Glutamatergic neuron (in vitro differentiated cells): Measurements from ENCODE around the gene MX2. TPM values are rescaled to one million over a fixed set of nuclear protein-coding genes. Genes with fewer than 3 reads are reported as not detected.

Experiments
- DNase-seq: peaks from one replicate; pipeline ENCODE4 v3.0.0; 2022
- H3K27ac Mint-ChIP-seq: one replicate; pipeline ENCODE4 v1.8.0; 2020; ENCODE audit warnings: mild to moderate bottlenecking, mixed read lengths, inconsistent platforms; ENCODE audit not compliant: unreplicated experiment
- H3K27me3 Mint-ChIP-seq: one replicate; pipeline ENCODE4 v1.8.0; 2020; ENCODE audit warnings: mild to moderate bottlenecking, moderate library complexity, mixed read lengths, inconsistent platforms; ENCODE audit not compliant: unreplicated experiment
- H3K36me3 Mint-ChIP-seq: one replicate; pipeline ENCODE4 v1.8.0; 2020; ENCODE audit warnings: mild to moderate bottlenecking, mixed read lengths, inconsistent platforms; ENCODE audit not compliant: unreplicated experiment
- H3K4me1 Mint-ChIP-seq: one replicate; pipeline ENCODE4 v1.8.0; 2020; ENCODE audit warnings: mild to moderate bottlenecking, low read depth, mixed read lengths, inconsistent platforms; ENCODE audit not compliant: unreplicated experiment
- H3K4me3 Mint-ChIP-seq: one replicate; pipeline ENCODE4 v1.8.0; 2020; ENCODE audit warnings: mild to moderate bottlenecking, mixed read lengths, inconsistent platforms; ENCODE audit not compliant: unreplicated experiment
- H3K9me3 Mint-ChIP-seq: one replicate; pipeline ENCODE4 v1.8.0; 2020; ENCODE audit warnings: mild to moderate bottlenecking, moderate library complexity, mixed read lengths, inconsistent platforms; ENCODE audit not compliant: unreplicated experiment
- total RNA-seq: library from RNA; stranded (reverse); fragmentation: NEBNext Ultra II Directional; extraction: Animal tissue kit (Norgen Biotek cat#: 25700); gene quantifications from one replicate; pipeline ENCODE4 v1.2.1, GENCODE V29; 2021; ENCODE audit not compliant: unreplicated experiment
- TF ChIP-seq, protein P1 (sequence below): fragments of 200-600 bp; sonication (generic); IDR thresholded peaks from one replicate; pipeline ENCODE4 v1.5.0; 2021; ENCODE audit not compliant: partially characterized antibody, unreplicated experiment

MX2 gene
- total RNA-seq, 1 donor from 2014 or later, result not detected

DNA sequence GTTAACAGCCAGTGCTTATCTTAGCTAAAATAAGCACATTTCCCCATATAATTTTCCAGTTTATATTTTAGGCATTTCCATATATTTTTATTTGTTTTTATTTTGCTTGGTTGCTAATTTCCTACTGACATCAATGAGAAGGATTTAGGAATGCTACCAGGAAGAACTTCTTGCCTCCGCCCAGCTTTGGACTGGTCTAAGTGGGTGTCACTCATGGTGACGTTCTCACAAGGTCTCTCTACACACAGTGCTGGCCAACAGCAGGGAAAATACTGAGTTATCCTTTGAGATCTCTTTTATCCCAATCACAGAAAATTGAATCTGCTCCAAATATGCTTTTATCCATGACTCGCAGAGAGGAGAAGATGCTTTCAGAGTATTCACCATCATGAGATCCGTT lies 77.4 kb downstream of the MX2 start:
- TF ChIP-seq, protein P1, sequence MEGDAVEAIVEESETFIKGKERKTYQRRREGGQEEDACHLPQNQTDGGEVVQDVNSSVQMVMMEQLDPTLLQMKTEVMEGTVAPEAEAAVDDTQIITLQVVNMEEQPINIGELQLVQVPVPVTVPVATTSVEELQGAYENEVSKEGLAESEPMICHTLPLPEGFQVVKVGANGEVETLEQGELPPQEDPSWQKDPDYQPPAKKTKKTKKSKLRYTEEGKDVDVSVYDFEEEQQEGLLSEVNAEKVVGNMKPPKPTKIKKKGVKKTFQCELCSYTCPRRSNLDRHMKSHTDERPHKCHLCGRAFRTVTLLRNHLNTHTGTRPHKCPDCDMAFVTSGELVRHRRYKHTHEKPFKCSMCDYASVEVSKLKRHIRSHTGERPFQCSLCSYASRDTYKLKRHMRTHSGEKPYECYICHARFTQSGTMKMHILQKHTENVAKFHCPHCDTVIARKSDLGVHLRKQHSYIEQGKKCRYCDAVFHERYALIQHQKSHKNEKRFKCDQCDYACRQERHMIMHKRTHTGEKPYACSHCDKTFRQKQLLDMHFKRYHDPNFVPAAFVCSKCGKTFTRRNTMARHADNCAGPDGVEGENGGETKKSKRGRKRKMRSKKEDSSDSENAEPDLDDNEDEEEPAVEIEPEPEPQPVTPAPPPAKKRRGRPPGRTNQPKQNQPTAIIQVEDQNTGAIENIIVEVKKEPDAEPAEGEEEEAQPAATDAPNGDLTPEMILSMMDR, result no peak
- H3K4me1 Mint-ChIP-seq, result no peaks in the 10 kb centered on the region
- peaks cover 8% of the 10 kb centered on the region for H3K36me3 Mint-ChIP-seq
- peaks cover 1% of the 10 kb centered on the region for H3K9me3 Mint-ChIP-seq
- no peaks in the 10 kb centered on the region for H3K27me3 Mint-ChIP-seq
- H3K27ac Mint-ChIP-seq, result no peak overlapping the region
- no peak overlapping the region for H3K4me3 Mint-ChIP-seq
- DNase-seq, result no peak

DNA sequence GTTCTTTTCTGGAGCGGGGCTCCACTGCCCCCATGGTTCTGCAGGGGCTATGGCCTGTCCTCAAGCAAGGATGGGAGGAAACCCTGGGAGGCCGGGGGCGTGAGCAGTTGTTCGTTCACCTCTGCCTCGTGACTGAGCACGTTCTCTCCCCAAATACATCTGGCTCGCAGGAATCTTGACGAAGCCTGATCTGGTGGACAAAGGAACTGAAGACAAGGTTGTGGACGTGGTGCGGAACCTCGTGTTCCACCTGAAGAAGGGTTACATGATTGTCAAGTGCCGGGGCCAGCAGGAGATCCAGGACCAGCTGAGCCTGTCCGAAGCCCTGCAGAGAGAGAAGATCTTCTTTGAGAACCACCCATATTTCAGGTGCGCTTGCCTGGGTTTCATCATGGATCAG lies 79.7 kb downstream of the MX2 start:
- H3K27me3 Mint-ChIP-seq, result no peaks in the 10 kb centered on the region
- DNase-seq, result no peak
- no peak overlapping the region for H3K27ac Mint-ChIP-seq
- H3K9me3 Mint-ChIP-seq, result peaks cover 3% of the 10 kb centered on the region
- TF ChIP-seq, protein P1, result no peak
- peaks cover 2% of the 10 kb centered on the region for H3K36me3 Mint-ChIP-seq
- H3K4me3 Mint-ChIP-seq, result no peak overlapping the region
- H3K4me1 Mint-ChIP-seq, result no peaks in the 10 kb centered on the region

DNA sequence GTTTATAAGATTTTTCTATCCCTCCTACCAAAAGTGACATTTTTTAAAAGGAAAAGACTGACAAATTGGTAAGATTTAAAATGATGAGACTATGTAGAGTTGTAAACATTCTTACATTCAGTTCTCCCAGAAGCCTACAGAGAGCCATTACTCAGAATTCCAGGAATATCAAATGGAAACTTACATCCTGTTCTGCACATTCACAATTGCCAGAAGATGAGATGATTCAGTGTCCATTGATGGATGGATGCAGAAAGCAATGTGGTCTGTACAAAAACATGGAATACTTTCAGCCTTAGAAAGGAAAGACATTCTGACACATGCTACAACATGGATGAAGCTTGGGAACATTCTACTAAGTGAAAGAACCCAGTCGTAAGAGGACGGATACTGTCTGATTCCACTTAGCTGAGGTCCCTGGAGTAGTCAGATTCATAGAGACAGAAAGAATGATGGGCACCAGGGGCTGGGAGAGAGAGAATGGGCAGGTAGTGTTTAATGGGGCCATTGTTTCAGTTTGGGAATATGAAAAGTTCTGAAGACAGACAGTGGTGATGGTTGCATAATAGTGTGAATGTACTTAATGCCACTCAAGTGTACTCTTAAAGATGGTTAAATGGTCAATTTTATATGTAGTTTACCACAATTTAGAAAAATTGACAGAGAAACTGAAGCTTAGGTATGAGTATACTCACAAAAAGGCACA lies 80.8 kb downstream of the MX2 start:
- DNase-seq, result no peak
- Mint-ChIP-seq H3K4me3 (no peak overlapping the region), H3K27me3 (peaks cover 2% of the 10 kb centered on the region), H3K4me1 (no peaks in the 10 kb centered on the region), H3K36me3 (no peaks in the 10 kb centered on the region), H3K27ac (no peak overlapping the region), H3K9me3 (peaks cover 1% of the 10 kb centered on the region)
- TF ChIP-seq, protein P1, result no peak

DNA sequence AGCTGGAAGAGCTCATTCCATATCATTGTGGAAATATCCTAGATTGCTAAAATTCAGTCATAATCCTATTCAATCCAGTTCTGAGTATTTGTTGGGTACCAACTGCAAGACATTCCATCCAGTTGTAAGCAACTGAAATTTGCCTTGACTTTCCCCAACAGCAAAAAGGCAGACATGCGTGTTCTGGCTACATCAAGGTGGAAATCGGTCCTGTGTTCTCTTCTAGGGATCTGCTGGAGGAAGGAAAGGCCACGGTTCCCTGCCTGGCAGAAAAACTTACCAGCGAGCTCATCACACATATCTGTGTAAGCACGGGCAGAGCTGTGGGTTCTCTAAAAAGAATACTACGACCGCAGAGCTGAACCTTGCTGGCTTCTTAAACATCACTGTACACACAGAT lies 81.7 kb downstream of the MX2 start:
- H3K9me3 Mint-ChIP-seq, result peaks cover 1% of the 10 kb centered on the region
- no peak overlapping the region for H3K4me3 Mint-ChIP-seq
- H3K4me1 Mint-ChIP-seq, result no peaks in the 10 kb centered on the region
- no peak overlapping the region for H3K27ac Mint-ChIP-seq
- H3K27me3 Mint-ChIP-seq, result peaks cover 2% of the 10 kb centered on the region
- TF ChIP-seq, protein P1, result no peak
- no peaks in the 10 kb centered on the region for H3K36me3 Mint-ChIP-seq
- no peak for DNase-seq

DNA sequence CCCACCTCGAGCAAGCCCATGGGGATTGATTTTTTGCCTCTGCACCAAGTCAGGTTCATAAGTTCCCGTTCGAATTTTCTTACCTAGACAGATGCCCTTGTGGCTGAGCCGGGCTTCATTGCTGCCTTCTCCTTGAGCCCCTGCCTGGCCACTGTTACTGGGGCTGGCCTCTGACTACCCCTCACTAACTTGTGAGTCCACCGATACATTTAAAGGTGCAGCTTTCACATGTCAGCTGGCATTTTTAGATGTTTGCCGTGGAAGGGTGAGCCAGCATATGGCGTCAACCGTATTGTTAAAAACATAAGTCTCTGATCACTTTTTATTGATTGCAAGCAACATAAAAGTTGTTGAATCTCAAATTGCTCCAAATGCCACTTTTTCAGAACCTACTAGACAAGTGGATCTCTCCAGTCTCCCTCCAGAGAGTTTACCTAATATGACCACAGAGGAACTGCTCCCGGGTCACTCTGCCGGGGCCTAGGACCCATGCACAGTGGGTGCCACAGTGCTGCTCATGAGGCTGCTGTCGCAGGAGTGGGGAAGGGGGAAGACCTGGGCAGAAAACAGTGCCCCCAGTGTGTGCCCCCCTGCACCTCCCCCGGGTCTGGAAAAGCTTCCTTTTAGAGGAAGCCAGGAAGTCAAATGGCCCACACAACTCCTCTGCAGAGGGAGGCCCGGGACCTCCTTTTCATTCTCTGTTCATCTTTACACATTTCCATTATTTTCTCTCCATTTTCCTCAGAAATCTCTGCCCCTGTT lies 83.1 kb downstream of the MX2 start:
- Mint-ChIP-seq H3K4me3 (no peak overlapping the region), H3K9me3 (peaks cover 1% of the 10 kb centered on the region), H3K27me3 (peaks cover 2% of the 10 kb centered on the region), H3K27ac (no peak overlapping the region), H3K36me3 (no peaks in the 10 kb centered on the region), H3K4me1 (no peaks in the 10 kb centered on the region)
- no peak for DNase-seq
- TF ChIP-seq, protein P1, result no peak
